Smooth muscle cell (in vitro differentiated cells): Measurements from ENCODE around the gene DYDC2. TPM values are rescaled to one million over a fixed set of nuclear protein-coding genes. Genes with fewer than 3 reads are reported as not detected.
A peak's percentile ranks its signal among the peaks of the same experiment; 100 is the strongest.

Experiments used
- DNase-seq: peaks from one replicate; lab custom pipeline; 2025; ENCODE audit not compliant: unreplicated experiment; lab: John Stamatoyannopoulos, UW
- H2AFZ ChIP-seq: fragments of 200-600 bp; sonication (generic); 2 replicates; pipeline ENCODE4 v1.6.0; 2016; ENCODE audit warnings: antibody characterized with exemption, low read depth, mild to moderate bottlenecking
- H3F3A ChIP-seq: fragments of 200-600 bp; sonication (generic); 2 replicates; pipeline ENCODE4 v1.6.0; 2017; ENCODE audit warnings: antibody characterized with exemption, low read depth
- H3K27ac ChIP-seq: fragments of 200-600 bp; sonication (generic); 2 replicates; pipeline ENCODE4 v1.5.1; 2016; ENCODE audit warnings: low read depth, mild to moderate bottlenecking
- H3K27me3 ChIP-seq: fragments of 200-600 bp; sonication (generic); 2 replicates; pipeline ENCODE4 v1.6.1; 2016; ENCODE audit warnings: low read depth, mild to moderate bottlenecking
- H3K36me3 ChIP-seq: fragments of 200-600 bp; sonication (generic); 2 replicates; pipeline ENCODE4 v1.5.1; 2016; ENCODE audit warnings: low read depth
- H3K4me1 ChIP-seq: fragments of 200-600 bp; sonication (generic); 2 replicates; pipeline ENCODE4 v1.5.1; 2016; ENCODE audit warnings: low read depth
- H3K4me2 ChIP-seq: fragments of 200-600 bp; sonication (generic); 2 replicates; pipeline ENCODE4 v1.6.0; 2016; ENCODE audit warnings: mild to moderate bottlenecking
- H3K4me3 ChIP-seq: fragments of 200-600 bp; sonication (generic); 2 replicates; pipeline ENCODE4 v1.5.1; 2016; ENCODE audit warnings: mild to moderate bottlenecking
- H3K79me2 ChIP-seq: fragments of 200-600 bp; sonication (generic); 2 replicates; pipeline ENCODE4 v1.6.0; 2016; ENCODE audit warnings: low read depth, mild to moderate bottlenecking
- H3K9ac ChIP-seq: fragments of 200-600 bp; sonication (generic); 2 replicates; pipeline ENCODE4 v1.6.0; 2016; ENCODE audit warnings: low read depth
- H3K9me3 ChIP-seq: fragments of 200-600 bp; sonication (generic); replicated peaks from 2 replicates; pipeline ENCODE4 v1.5.1; 2016; ENCODE audit warnings: low read depth
- H4K20me1 ChIP-seq: fragments of 200-600 bp; sonication (generic); 2 replicates; pipeline ENCODE4 v1.6.0; 2016; ENCODE audit warnings: low read depth
- CTCF ChIP-seq: fragments of 200-600 bp; sonication (generic); IDR thresholded peaks from 2 replicates; pipeline ENCODE4 v1.5.1; 2017; ENCODE audit warnings: borderline replicate concordance, mild to moderate bottlenecking, antibody characterized with exemption; ENCODE audit not compliant: insufficient read depth, poor library complexity, severe bottlenecking
- WGBS: methylation state at CpG from one replicate; pipeline ENCODE4 v1.1.7; 2016; ENCODE audit warnings: low lambda C conversion rate; 5-methylcytosine and 5-hydroxymethylcytosine counted together
- polyA plus RNA-seq: library from polyadenylated mRNA; unstranded; fragments of >200 nt; fragmentation: Nextera tagmentation; extraction: Ambion mirVana; gene quantifications from 2 replicates; pipeline ENCODE4 v1.2.1, GENCODE V29; 2016
- total RNA-seq: library from RNA; depleted of rRNA; stranded (reverse); fragments of >200 nt; gene quantifications from 2 replicates; pipeline ENCODE4 v1.2.3, GENCODE V29; 2014

The DYDC2 gene
- total and polyA plus RNA-seq, 2 experiments from 2014 or later, result not detected

- H3K9me3 ChIP-seq, result no peaks in the 10 kb centered on the region
- H3K79me2 ChIP-seq, result peaks cover 8% of the 10 kb centered on the region
- H3K9ac ChIP-seq, result no peak overlapping the region
- peak overlapping the region; percentile 9 for H3K27ac ChIP-seq
- H3K27me3 ChIP-seq, result no peaks in the 10 kb centered on the region
- H3K4me3 ChIP-seq, result peak overlapping the region; percentile 12
- H3F3A ChIP-seq, result peaks cover 27% of the 10 kb centered on the region
- 42% methylated on average over 5 of the region's 5 CpGs for WGBS
- DNase-seq, result no peak
- H3K4me2 ChIP-seq, result peak overlapping the region; percentile 93
- peaks cover 28% of the 10 kb centered on the region for H4K20me1 ChIP-seq
- peaks cover 56% of the 10 kb centered on the region for H3K4me1 ChIP-seq
- H3K36me3 ChIP-seq, result no peaks in the 10 kb centered on the region
- H2AFZ ChIP-seq, result no peak overlapping the region
- TF ChIP-seq CTCF, result no peak
These were observed 54.1 kb downstream of the DYDC2 start for GRCh38 chr10:80410578-80411145.

- no peak for TF ChIP-seq CTCF
- no peak for DNase-seq
- Histone ChIP-seq H3K9me3 (no peaks in the 10 kb centered on the region), H3K4me1 (peaks cover 55% of the 10 kb centered on the region), H3K27me3 (no peaks in the 10 kb centered on the region), H3K79me2 (peaks cover 8% of the 10 kb centered on the region), H3K4me3 (no peak overlapping the region), H4K20me1 (peaks cover 34% of the 10 kb centered on the region), H2AFZ (no peak overlapping the region), H3K9ac (no peak overlapping the region), H3F3A (peaks cover 21% of the 10 kb centered on the region), H3K4me2 (peak overlapping the region; percentile 93), H3K36me3 (no peaks in the 10 kb centered on the region), H3K27ac (peak overlapping the region; percentile 78)
- 34% methylated on average over 2 of the region's 2 CpGs for WGBS
These were observed 54.7 kb downstream of the DYDC2 start for GRCh38 chr10:80411267-80411668.

GRCh38 chr10:80411681-80412220 is 55.2 kb downstream of the DYDC2 start:
- H3K9ac ChIP-seq, result no peak overlapping the region
- WGBS, result 88% methylated on average over 1 of the region's 1 CpG
- H2AFZ ChIP-seq, result no peak overlapping the region
- no peaks in the 10 kb centered on the region for H3K9me3 ChIP-seq
- H3K36me3 ChIP-seq, result no peaks in the 10 kb centered on the region
- peaks cover 58% of the 10 kb centered on the region for H3K4me1 ChIP-seq
- H3K79me2 ChIP-seq, result peaks cover 11% of the 10 kb centered on the region
- peak overlapping the region; percentile 93 for H3K4me2 ChIP-seq
- no peaks in the 10 kb centered on the region for H3K27me3 ChIP-seq
- peaks cover 19% of the 10 kb centered on the region for H3F3A ChIP-seq
- DNase-seq, result no peak
- H3K27ac ChIP-seq, result peak overlapping the region; percentile 78
- peaks cover 39% of the 10 kb centered on the region for H4K20me1 ChIP-seq
- no peak for TF ChIP-seq CTCF
- H3K4me3 ChIP-seq, result no peak overlapping the region

GRCh38 chr10:80412486-80412885 is 55.9 kb downstream of the DYDC2 start:
- H3K4me1 ChIP-seq, result peaks cover 63% of the 10 kb centered on the region
- no peaks in the 10 kb centered on the region for H3K36me3 ChIP-seq
- H4K20me1 ChIP-seq, result peaks cover 40% of the 10 kb centered on the region
- no peak overlapping the region for H2AFZ ChIP-seq
- no peaks in the 10 kb centered on the region for H3K27me3 ChIP-seq
- WGBS, result 86% methylated on average over 5 of the region's 5 CpGs
- H3K4me2 ChIP-seq, result peak overlapping the region; percentile 70
- H3K9me3 ChIP-seq, result no peaks in the 10 kb centered on the region
- DNase-seq, result no peak
- H3K27ac ChIP-seq, result peak overlapping the region; percentile 78
- H3K4me3 ChIP-seq, result no peak overlapping the region
- peaks cover 12% of the 10 kb centered on the region for H3K79me2 ChIP-seq
- no peak overlapping the region for H3K9ac ChIP-seq
- H3F3A ChIP-seq, result peaks cover 19% of the 10 kb centered on the region
- TF ChIP-seq CTCF, result no peak
